LNCaP clone FGC (cell line): ENCODE results near the gene MRPL45.

Experiments used
- DNase-seq: peaks from one replicate; pipeline ENCODE4 v3.0.0-alpha.2; 2011; ENCODE audit warnings: low read depth
- H3K4me3 ChIP-seq: 2 replicates; pipeline ENCODE4 v1.5.1; 2011; ENCODE audit warnings: mild to moderate bottlenecking, low read depth, low read length, control low read depth
- CTCF ChIP-seq: IDR thresholded peaks from 2 replicates; pipeline ENCODE4 v1.5.1; 2012; ENCODE audit warnings: mild to moderate bottlenecking; ENCODE audit not compliant: control insufficient read depth, insufficient read depth; ENCODE audit errors: extremely low read depth

Gene MRPL45

GRCh38 chr17:38315497-38315896 is 18.5 kb downstream of the MRPL45 start:
- DNase-seq: no peak
- H3K4me3 ChIP-seq: no peak overlapping the region
- no peak for TF ChIP-seq CTCF

- DNase-seq: no peak
- H3K4me3 ChIP-seq: no peak overlapping the region
- TF ChIP-seq CTCF: no peak
These were observed 20.1 kb downstream of the MRPL45 start for GRCh38 chr17:38317081-38317480.

- TF ChIP-seq CTCF: no peak
- DNase-seq: peak; percentile 93
- no peak overlapping the region for H3K4me3 ChIP-seq
These were observed 23.5 kb downstream of the MRPL45 start for GRCh38 chr17:38320482-38320881.

- no peak for DNase-seq
- H3K4me3 ChIP-seq: no peak overlapping the region
- peak; percentile 66 for TF ChIP-seq CTCF
These were observed 25.3 kb downstream of the MRPL45 start for GRCh38 chr17:38322156-38322779.

- DNase-seq: no peak
- no peak for TF ChIP-seq CTCF
- no peak overlapping the region for H3K4me3 ChIP-seq
These were observed 25.9 kb downstream of the MRPL45 start for GRCh38 chr17:38322897-38323296.

GRCh38 chr17:38324141-38324697 is 27.3 kb downstream of the MRPL45 start:
- no peak overlapping the region for H3K4me3 ChIP-seq
- no peak for DNase-seq
- no peak for TF ChIP-seq CTCF

- TF ChIP-seq CTCF: no peak
- DNase-seq: no peak
- no peak overlapping the region for H3K4me3 ChIP-seq
These were observed 27.8 kb downstream of the MRPL45 start for GRCh38 chr17:38324772-38325171.
